RWPE1 (cell line): ENCODE data around the gene PRR13.
"Not testable (repeated sequence)": the region's sequence is repeated elsewhere in the genome, so short reads cannot be mapped to it uniquely, and the experiment has no call there.

ENCODE experiments used
- CTCF ChIA-PET: fragments of 350-600 bp; sonication (Branson Sonifier 250); formaldehyde crosslinking; extraction: SDS; loops from one replicate; lab custom pipeline; 2021; lab: Yijun Ruan, JAX
- POLR2A ChIA-PET: fragments of 400-600 bp; formaldehyde crosslinking; extraction: SDS; loops from one replicate; lab custom pipeline; 2020; ENCODE audit warnings: antibody characterized with exemption; ENCODE audit not compliant: low non-redundant PET; lab: Yijun Ruan, JAX
- DNase-seq: peaks from one replicate; pipeline ENCODE4 v3.0.0; 2012; ENCODE audit warnings: low spot score
- H3K27ac ChIP-seq: fragments of 450-650 bp; 2 replicates; pipeline ENCODE4 v1.5.1; 2017
- TF ChIP-seq, protein P1 (sequence below): fragments of 450-650 bp; conservative IDR thresholded peaks from 2 replicates; pipeline ENCODE4 v1.5.1; 2017; ENCODE audit warnings: low read depth, mild to moderate bottlenecking

The PRR13 gene

DNA sequence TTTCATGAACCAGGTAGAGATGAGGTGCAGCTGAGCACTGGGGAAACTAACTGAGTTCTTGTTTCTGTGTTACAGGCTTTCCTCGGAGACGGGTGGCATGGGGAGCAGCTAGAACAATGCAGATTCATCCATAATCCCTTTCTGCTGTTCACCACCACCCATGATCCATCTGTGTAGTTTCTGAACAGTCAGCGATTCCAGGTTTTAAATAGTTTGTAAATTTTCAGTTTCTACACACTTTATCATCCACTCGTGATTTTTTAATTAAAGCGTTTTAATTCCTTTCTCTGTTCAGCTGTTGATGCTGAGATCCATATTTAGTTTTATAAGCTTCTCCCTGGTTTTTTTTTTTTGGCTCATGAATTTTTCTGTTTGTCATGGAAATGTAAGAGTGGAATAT, 37.8 kb downstream of the PRR13 start:
- H3K27ac ChIP-seq: no peak overlapping the region
- TF ChIP-seq, protein P1, sequence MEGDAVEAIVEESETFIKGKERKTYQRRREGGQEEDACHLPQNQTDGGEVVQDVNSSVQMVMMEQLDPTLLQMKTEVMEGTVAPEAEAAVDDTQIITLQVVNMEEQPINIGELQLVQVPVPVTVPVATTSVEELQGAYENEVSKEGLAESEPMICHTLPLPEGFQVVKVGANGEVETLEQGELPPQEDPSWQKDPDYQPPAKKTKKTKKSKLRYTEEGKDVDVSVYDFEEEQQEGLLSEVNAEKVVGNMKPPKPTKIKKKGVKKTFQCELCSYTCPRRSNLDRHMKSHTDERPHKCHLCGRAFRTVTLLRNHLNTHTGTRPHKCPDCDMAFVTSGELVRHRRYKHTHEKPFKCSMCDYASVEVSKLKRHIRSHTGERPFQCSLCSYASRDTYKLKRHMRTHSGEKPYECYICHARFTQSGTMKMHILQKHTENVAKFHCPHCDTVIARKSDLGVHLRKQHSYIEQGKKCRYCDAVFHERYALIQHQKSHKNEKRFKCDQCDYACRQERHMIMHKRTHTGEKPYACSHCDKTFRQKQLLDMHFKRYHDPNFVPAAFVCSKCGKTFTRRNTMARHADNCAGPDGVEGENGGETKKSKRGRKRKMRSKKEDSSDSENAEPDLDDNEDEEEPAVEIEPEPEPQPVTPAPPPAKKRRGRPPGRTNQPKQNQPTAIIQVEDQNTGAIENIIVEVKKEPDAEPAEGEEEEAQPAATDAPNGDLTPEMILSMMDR: no peak
- no peak for DNase-seq
- POLR2A ChIA-PET: interaction anchor here (0.7 kb wide), 1 partner anchor 29 kb away, joined by 3 read pairs; no protein-coding TSS in a partner anchor
- CTCF ChIA-PET: interaction anchor here (0.7 kb wide), 1 partner anchor 934 kb away, joined by 3 read pairs; no protein-coding TSS in a partner anchor

DNA sequence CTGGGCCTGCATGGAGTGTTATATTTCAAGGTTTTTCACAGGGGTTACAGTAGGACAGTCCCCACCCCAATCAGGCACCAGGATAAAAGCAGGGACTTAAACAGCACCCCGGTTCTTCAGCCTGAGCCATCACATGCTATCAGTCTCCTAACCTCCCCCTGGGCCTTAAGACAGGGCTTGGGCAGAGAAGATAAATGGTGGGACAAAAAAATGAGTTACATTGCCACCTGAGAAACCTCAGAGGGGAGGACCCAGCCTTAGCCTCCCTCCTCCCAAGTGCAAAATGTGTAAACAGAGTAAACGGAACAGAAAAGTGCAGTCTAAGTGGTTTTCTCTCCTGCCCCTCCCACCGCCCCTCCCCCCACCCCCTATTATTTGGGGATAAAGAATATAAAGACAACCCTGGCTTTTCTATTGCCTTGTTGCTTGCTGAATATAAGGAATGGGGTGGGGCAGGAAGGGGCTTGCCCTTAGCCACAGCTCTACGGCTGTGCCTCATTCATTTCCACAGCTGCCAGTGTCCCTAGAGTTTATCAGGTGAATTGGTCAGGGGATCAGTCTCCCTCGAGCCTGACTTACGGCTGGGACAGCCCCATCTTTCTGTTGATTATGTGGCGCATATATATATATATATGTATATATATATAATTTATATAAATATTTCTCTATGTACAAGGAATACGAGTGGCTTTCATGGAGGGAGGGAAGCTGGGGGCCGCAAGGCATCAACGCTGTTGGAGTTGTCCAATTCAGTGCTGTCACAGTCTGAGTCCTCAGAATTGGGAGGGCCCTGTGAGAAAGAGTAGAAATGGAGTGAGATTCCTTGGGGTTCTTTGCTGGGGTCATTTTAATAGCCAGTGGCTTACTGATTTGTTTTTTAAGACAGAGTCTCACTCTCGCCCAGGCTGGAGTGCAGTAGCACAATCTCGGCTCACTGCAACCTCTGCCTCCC, 39.2 kb downstream of the PRR13 start:
- ChIA-PET POLR2A (interaction anchor here (0.8 kb wide), 1 partner anchor 8 kb away, joined by 3 read pairs; no protein-coding TSS in a partner anchor), CTCF (interaction anchor here (1.8 kb wide), 1 partner anchor 28 kb away, joined by 6 read pairs; no protein-coding TSS in a partner anchor)
- peak overlapping the region; percentile 70 for H3K27ac ChIP-seq
- no peak for DNase-seq
- TF ChIP-seq, protein P1: no peak

DNA sequence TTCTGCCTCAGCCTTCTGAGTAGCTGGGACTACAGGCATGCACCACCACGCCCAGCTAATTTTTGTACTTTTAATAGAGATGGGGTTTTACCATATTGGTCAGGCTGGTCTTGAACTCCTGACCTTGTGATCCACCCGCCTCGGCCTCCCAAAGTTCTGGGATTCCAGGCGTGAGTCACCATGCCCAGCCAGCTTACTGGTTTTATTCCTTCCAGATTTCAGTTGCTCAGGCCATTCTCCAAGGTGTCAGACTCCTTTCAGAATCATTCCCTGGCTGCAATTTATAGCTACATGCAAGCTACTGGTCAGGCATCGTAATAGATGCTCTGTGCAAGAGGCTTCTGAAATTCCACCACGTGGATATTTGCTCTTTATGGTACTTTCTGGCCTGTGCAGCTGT, 39.9 kb downstream of the PRR13 start:
- H3K27ac ChIP-seq: peak overlapping the region; percentile 70
- CTCF ChIA-PET: interaction anchor here (0.5 to 1.8 kb wide), 3 partner anchors 12 to 60 kb away, joined by 3 to 6 read pairs (median 4); no protein-coding TSS in a partner anchor
- POLR2A ChIA-PET: interaction anchor here (1.1 kb wide), 1 partner anchor 20 kb away, joined by 3 read pairs; the partner anchor contains the start of gene TARBP2
- not testable (repeated sequence) for DNase-seq

DNA sequence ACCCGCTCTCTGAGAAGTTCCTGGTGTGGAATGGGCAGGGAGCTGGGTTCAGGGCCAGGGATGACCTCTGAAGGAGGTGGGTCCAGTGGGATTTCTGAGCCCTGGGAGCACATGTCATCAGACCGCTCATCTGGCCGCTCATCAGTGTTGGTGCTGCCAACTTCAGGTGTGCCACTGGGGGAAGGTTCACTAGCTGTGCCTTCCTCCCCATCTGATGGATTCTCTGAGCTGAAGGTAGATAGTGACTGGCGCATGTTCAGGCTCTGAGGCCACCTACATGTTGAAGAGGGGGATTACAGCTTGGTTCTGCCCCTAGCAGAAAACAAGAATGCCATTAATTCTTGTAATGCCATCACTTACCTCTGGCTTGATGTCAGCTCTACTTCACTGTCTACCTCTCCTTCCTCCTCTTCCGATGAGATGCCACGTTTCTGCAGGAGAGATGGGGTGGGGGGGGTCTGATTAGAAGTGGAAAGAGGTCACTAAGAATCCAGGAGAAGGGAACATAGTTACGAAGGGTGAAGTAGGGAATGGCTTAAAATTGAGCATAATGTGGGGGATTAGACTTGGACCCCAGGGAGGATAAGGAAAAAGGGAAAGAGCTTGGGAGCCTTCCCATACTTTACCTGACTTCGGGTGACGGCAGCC, 40.5 kb downstream of the PRR13 start:
- TF ChIP-seq, protein P1: no peak
- no peak for DNase-seq
- ChIA-PET CTCF (interaction anchor here (0.5 to 1.8 kb wide), 4 partner anchors 12 to 1098 kb away, joined by 3 to 6 read pairs (median 4); no protein-coding TSS in a partner anchor), POLR2A (interaction anchor here (1.1 kb wide), 1 partner anchor 19 kb away, joined by 3 read pairs; the partner anchor contains the start of gene TARBP2)
- H3K27ac ChIP-seq: peak overlapping the region; percentile 70

DNA sequence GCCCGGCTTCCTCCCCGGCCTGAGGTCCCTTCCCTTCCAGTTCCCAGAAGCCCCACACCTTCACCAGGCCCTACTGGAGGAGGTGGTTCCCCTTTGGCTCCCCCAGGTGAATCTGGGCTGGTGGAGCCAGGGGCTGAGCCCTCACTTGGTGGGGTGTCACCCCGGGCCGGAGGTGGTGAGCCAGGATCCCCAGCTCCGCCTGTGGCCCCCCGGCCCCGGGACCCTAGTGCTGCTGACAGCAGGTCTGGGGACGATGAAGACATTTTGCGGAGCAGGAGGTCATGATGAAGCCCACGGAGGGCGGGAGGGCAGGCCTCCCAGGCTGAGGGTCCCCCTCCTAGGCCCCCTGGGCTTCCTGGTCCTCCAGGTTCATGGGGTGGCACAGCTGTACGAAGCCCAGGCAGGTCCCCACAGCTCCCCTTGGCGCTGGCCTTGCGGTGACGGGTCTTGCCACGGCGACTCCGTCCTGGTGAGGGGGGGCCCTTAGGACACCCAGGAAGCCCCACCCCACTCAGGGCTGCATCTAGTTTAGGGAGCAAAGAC, 41.2 kb downstream of the PRR13 start:
- TF ChIP-seq, protein P1: no peak
- ChIA-PET POLR2A (interaction anchor here (1.1 kb wide), 1 partner anchor 19 kb away, joined by 3 read pairs; the partner anchor contains the start of gene TARBP2), CTCF (interaction anchor here (0.6 to 1.8 kb wide), 4 partner anchors 26 to 1097 kb away, joined by 3 to 6 read pairs (median 4); no protein-coding TSS in a partner anchor)
- DNase-seq: no peak
- H3K27ac ChIP-seq: peak overlapping the region; percentile 70

DNA sequence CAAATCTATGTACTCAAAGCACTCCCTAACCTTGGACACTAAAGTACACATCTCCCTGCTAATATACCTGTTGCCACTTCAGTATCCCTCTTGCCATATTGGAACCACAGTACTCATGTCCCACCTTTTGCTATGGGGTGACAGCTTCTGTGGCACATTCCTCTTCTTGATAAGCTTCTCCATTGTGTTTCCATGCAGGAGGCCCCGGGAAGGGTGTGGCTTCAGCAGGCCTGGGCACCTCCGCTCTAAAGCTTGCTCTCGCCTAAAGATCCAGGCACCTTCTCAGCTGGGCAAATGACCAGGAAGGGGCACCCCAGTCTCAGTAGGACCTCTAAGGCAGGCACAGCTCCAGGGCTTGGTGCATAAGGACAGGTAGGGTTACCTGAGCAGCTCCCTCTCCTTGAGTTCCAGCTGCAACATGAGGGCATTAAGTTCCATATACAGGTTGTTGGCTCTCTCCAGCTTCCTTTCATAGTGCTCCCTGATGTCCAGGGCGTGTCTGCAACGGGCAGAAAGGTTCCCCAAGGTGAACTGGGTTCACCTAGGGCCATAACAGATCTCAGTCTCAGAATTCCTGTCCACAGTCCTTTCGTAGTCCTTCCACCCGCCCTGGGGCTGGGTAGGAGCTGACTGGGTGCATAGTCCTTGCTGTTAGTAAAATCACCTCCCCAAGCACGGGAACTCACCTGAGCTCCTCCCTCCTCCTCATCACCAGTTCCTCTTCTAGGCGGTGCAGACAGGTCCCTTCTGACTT, 41.9 kb downstream of the PRR13 start:
- H3K27ac ChIP-seq: peak overlapping the region; percentile 70
- TF ChIP-seq, protein P1: no peak
- CTCF ChIA-PET: interaction anchor here (0.7 to 1.0 kb wide), 2 partner anchors 25 to 165 kb away, joined by 3 to 4 read pairs; no protein-coding TSS in a partner anchor
- POLR2A ChIA-PET: interaction anchor here (0.6 to 0.8 kb wide), 2 partner anchors 10 to 17 kb away, joined by 3 read pairs; no protein-coding TSS in a partner anchor
- no peak for DNase-seq
